Measurements from ENCODE around the gene AUTS2. TPM values are rescaled to one million over a fixed set of nuclear protein-coding genes. Genes with fewer than 3 reads are reported as not detected.

AUTS2 gene
- total RNA-seq, 1 experiment from 2014 or later, result 42.1 TPM

- no peak for TF ChIP-seq EZH2 (IDR thresholded peaks at IDR 0.05; ENCODE audit: borderline replicate concordance, low read depth, low read length, poor library complexity, severe bottlenecking)
- TF ChIP-seq CTCF (conservative IDR thresholded peaks at IDR 0.05; ENCODE audit: low read depth, low read length), result no peak
- H3K4me3 ChIP-seq (ENCODE audit: low read depth, low read length, poor library complexity, severe bottlenecking), result no peak overlapping the region
- H3K4me1 ChIP-seq (ENCODE audit: insufficient read depth, low read length, poor library complexity, severe bottlenecking), result peaks cover 12% of the 10 kb centered on the region
- ChIA-PET CTCF (no interaction called here), POLR2A (ENCODE audit: low non-redundant PET) (no interaction called here)
- BruUV-seq (replicated peaks), result no TSS peak
- intact Hi-C loops (cut with micrococcal nuclease; ENCODE audit: unreplicated experiment), result no loop called here
- no peak overlapping the region for H3K27ac ChIP-seq (ENCODE audit: low read depth, low read length, poor library complexity, severe bottlenecking)
- no peaks in the 10 kb centered on the region for H3K9me3 ChIP-seq (ENCODE audit: low read depth, low read length, poor library complexity, severe bottlenecking)
- H3K27me3 ChIP-seq (replicated peaks; ENCODE audit: insufficient read depth, low read depth, low read length, poor library complexity), result no peaks in the 10 kb centered on the region
- DNase-seq (ENCODE audit: low spot score), result no peak
- no peaks in the 10 kb centered on the region for H3K36me3 ChIP-seq (ENCODE audit: insufficient read depth, low read length, poor library complexity, severe bottlenecking)
These were observed 544.1 kb downstream of the AUTS2 start for GRCh38 chr7:70142247-70142932.

DNA sequence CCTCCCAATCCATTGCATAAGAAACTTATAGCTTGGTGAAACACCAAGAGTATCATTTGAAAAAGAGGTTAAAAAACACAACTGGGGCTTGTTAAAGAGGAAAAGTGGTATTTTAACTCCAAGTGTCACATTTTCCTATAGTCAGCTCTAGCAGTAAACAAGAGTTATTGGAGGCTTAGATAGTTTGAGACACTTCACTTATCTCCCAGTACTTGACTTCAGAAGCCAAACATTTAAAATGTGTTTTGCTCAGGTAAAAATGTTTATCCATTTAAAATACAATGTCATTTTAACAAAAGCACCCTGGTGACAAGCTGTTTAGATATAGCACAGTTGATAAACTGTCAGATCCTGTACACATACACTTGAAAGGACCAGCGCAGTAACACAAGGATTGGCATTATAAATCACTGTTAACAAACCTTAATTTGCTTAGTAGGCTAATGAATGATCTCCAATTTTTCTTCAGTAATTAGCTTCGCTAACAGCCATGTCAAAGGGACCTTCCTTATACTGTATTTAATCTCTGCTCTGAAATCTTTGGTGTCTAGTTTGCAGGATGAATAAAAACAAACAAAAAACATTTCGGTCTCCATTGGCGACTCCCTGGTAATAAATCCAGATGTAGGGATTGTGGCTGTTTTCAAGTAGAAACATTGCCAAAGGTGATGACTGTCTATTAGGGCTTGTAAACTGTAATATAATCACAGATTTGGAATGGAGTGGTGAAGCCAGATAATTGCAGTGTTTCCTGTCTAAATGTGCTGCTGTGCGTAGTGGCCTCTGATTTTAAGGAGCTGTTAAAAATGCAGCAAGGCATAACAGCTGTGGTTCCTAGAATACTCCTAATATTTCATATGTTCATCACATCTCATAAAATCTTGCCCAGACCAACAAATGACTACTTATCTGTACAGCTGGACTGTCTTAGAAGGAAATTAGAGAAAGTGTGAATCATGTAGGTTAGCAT lies 545.1 kb downstream of the AUTS2 start:
- no TSS peak for BruUV-seq (replicated peaks)
- H3K9me3 ChIP-seq (ENCODE audit: low read depth, low read length, poor library complexity, severe bottlenecking), result no peaks in the 10 kb centered on the region
- CTCF ChIA-PET, result no interaction called here
- POLR2A ChIA-PET (ENCODE audit: low non-redundant PET), result interaction anchor here (0.5 kb wide), 1 partner anchor 31 kb away, joined by 3 read pairs; no protein-coding TSS in a partner anchor
- H3K4me3 ChIP-seq (ENCODE audit: low read depth, low read length, poor library complexity, severe bottlenecking), result no peak overlapping the region
- no peaks in the 10 kb centered on the region for H3K27me3 ChIP-seq (replicated peaks; ENCODE audit: insufficient read depth, low read depth, low read length, poor library complexity)
- TF ChIP-seq EZH2 (IDR thresholded peaks at IDR 0.05; ENCODE audit: borderline replicate concordance, low read depth, low read length, poor library complexity, severe bottlenecking) (no peak), CTCF (conservative IDR thresholded peaks at IDR 0.05; ENCODE audit: low read depth, low read length) (no peak)
- DNase-seq (ENCODE audit: low spot score), result peak; percentile 72
- intact Hi-C loops (cut with micrococcal nuclease; ENCODE audit: unreplicated experiment), result no loop called here
- H3K4me1 ChIP-seq (ENCODE audit: insufficient read depth, low read length, poor library complexity, severe bottlenecking), result peaks cover 12% of the 10 kb centered on the region
- no peaks in the 10 kb centered on the region for H3K36me3 ChIP-seq (ENCODE audit: insufficient read depth, low read length, poor library complexity, severe bottlenecking)
- no peak overlapping the region for H3K27ac ChIP-seq (ENCODE audit: low read depth, low read length, poor library complexity, severe bottlenecking)

GRCh38 chr7:70148997-70149396 lies 550.7 kb downstream of the AUTS2 start:
- BruUV-seq (replicated peaks), result no TSS peak
- POLR2A ChIA-PET (ENCODE audit: low non-redundant PET), result no interaction called here

More at GRCh38 chr7:70148997-70149396, 550.7 kb downstream of the AUTS2 start:
- H3K27ac ChIP-seq (ENCODE audit: low read depth, low read length, poor library complexity, severe bottlenecking), result no peak overlapping the region
- H3K4me3 ChIP-seq (ENCODE audit: low read depth, low read length, poor library complexity, severe bottlenecking), result no peak overlapping the region
- no peaks in the 10 kb centered on the region for H3K9me3 ChIP-seq (ENCODE audit: low read depth, low read length, poor library complexity, severe bottlenecking)
- peaks cover 2% of the 10 kb centered on the region for H3K4me1 ChIP-seq (ENCODE audit: insufficient read depth, low read length, poor library complexity, severe bottlenecking)
- no peaks in the 10 kb centered on the region for H3K36me3 ChIP-seq (ENCODE audit: insufficient read depth, low read length, poor library complexity, severe bottlenecking)
- H3K27me3 ChIP-seq (replicated peaks; ENCODE audit: insufficient read depth, low read depth, low read length, poor library complexity), result no peaks in the 10 kb centered on the region
- TF ChIP-seq CTCF (conservative IDR thresholded peaks at IDR 0.05; ENCODE audit: low read depth, low read length), result no peak
- no peak for TF ChIP-seq EZH2 (IDR thresholded peaks at IDR 0.05; ENCODE audit: borderline replicate concordance, low read depth, low read length, poor library complexity, severe bottlenecking)
- DNase-seq (ENCODE audit: low spot score), result no peak
- CTCF ChIA-PET, result no interaction called here
- intact Hi-C loops (cut with micrococcal nuclease; ENCODE audit: unreplicated experiment), result no loop called here

All from A673 (cell line).